HUES48 (cell line): ENCODE measurements around the gene LRRC4B.
"Not testable (repeated sequence)": the region's sequence is repeated elsewhere in the genome, so short reads cannot be mapped to it uniquely, and the experiment has no call there.

Source experiments
- H3K27ac ChIP-seq: one replicate; pipeline ENCODE4 v1.7.0; 2013; ENCODE audit warnings: low read depth, low read length, inconsistent platforms
- H3K27me3 ChIP-seq: 2 replicates; pipeline ENCODE4 v1.6.1; 2013; ENCODE audit warnings: mild to moderate bottlenecking, low read length; ENCODE audit not compliant: control insufficient read depth, insufficient read depth
- H3K36me3 ChIP-seq: 2 replicates; pipeline ENCODE4 v1.6.1; 2013; ENCODE audit warnings: low read length; ENCODE audit not compliant: control insufficient read depth, insufficient read depth
- H3K4me1 ChIP-seq: 2 replicates; pipeline ENCODE4 v1.6.1; 2013; ENCODE audit warnings: mild to moderate bottlenecking, low read length; ENCODE audit not compliant: control insufficient read depth, insufficient read depth
- H3K4me3 ChIP-seq: 2 replicates; pipeline ENCODE4 v1.5.1; 2013; ENCODE audit warnings: mild to moderate bottlenecking, low read depth, low read length
- H3K9ac ChIP-seq: 2 replicates; pipeline ENCODE4 v1.6.1; 2013; ENCODE audit warnings: mild to moderate bottlenecking, low read depth, low read length, moderate library complexity
- H3K9me3 ChIP-seq: 2 replicates; pipeline ENCODE4 v1.6.1; 2013; ENCODE audit warnings: low read length; ENCODE audit not compliant: control insufficient read depth, insufficient read depth

Gene LRRC4B

DNA sequence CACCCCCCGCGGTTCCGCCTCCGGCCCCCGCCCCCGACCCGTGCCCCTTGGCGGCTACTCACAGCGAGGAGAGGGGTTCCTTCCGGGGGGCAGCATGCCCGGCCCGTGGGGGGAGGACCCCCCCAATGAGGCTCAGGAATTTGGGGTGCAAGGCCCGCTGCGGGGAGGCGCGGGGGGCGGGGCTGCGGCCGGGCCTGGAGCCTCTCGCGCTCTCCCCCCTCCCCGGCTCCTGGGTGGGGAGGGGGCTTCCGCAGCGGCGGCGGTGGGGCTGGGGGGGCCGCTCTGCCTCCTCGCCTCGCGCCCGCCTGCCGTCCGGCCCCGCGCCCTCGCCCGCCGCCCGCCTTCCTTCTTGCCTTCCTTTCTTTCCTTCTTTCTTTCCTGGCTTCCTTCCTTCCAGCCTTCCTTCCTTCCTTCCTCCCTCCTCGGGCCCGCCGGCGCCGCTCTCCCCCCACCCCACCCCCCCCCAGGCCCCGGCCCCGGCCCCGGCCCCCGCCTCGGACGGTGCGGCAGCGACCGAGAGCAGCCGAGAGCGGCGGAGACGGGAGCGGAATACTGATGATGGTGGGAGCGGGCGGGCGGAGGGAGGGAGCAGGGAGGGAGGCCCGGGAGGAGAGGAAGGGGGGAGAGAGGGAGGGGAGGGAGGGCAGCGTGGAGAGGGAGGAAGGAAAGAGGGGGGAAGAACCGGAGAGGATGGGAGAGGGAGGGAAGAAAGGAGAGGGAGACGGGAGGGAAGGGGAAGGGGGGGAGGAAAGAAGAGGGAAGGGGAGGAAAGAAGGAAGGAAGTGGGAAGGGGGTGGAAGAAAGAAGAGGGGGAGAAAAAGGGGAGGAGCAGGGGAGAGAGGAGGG lies at the start of gene LRRC4B:
TSS of gene LRRC4B (minus strand) at position 554 of the 846 bp plus-strand sequence. CDS start 19,597 bp downstream, outside the sequence.
- Histone ChIP-seq H3K4me1 (peaks cover 3% of the 10 kb centered on the region; the same call in 1 of the 2 replicates), H3K4me3 (peak within 1 kb of the TSS; percentile 56; the same call in 1 of the 2 replicates)

DNA sequence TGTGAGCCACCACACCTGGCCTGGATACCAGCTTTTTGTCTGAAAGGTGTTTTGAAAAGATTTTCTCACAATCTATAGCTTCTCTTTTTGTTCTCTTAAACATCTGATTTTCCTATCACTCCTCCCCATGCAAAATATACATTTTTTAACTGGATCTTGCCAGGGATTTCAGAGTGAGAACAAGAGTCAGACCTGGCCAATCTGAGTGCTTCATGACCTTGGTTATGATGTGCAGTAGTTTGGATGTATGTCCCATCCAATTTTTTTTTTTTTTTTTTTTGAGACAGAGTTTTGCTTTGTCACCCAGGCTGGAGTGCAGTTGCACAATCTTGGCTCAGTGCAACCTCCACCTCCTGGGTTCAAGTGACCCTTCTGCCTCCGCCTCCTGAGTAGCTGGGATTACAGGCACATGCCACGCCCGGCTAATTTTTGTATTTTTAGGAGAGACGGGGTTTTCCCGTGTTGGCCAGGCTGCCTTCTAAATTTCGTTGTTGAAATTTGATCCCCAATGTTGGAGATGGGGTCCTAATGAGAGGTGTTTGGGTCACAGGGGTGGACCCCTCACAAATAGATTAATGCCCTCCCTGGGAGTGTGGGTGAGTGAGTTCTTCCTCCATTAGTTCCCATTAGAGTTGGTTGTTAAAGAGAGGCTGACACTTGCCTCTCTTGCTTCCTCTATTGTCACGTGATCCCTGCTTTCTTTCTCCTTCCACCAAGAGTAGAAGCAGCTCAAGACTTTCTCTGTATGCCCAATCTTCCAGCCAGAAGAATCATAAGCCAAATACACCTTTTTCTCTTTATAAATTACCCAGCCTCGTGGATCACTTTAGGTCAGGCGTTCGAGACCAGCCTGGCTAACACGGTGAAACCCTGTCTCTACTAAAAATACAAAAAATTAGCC lies 44.5 kb upstream of the LRRC4B start:
- not testable (repeated sequence) for H3K27ac ChIP-seq, H3K4me1 ChIP-seq, H3K9me3 ChIP-seq, H3K9ac ChIP-seq, H3K4me3 ChIP-seq, H3K27me3 ChIP-seq, H3K36me3 ChIP-seq

More for the DNA sequence above, at the start of gene LRRC4B:
- Histone ChIP-seq H3K9ac (no peak within 1 kb of the TSS), H3K9me3 (no peaks in the 10 kb centered on the region), H3K36me3 (no peaks in the 10 kb centered on the region), H3K27me3 (peaks cover 40% of the 10 kb centered on the region), H3K27ac (no peak within 1 kb of the TSS)

- Histone ChIP-seq H3K4me1 (no peaks in the 10 kb centered on the region), H3K9ac (no peak overlapping the region)
Observed at GRCh38 chr19:50607874-50608785, 39.9 kb upstream of the LRRC4B start.

DNA sequence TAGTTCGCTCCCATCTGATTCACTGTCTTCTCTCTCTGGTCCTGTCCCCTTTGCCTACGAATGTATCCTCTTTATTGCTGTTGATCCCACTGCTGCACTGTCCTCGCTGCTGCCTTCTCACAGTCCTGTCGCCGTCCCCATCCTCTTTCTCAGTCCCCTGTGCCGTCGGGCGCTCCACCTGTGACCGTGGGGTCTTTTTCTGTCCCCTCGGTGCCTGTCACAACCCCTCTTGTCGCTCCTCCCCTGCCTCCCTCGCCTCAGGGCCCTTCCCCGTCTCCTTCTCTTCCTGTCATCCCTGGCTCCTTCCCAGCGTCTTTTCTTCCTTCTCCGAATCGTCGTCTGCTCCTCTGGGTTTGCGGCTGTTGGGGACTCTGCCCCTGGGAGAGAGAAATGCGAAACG lies 39.2 kb upstream of the LRRC4B start:
- no peaks in the 10 kb centered on the region for H3K4me1 ChIP-seq
- no peak overlapping the region for H3K9ac ChIP-seq
- no peak overlapping the region for H3K27ac ChIP-seq
- no peaks in the 10 kb centered on the region for H3K9me3 ChIP-seq
- H3K27me3 ChIP-seq, result peaks cover 18% of the 10 kb centered on the region
- peak overlapping the region; percentile 27; the same call in 1 of the 2 replicates for H3K4me3 ChIP-seq
- H3K36me3 ChIP-seq, result no peaks in the 10 kb centered on the region

More at GRCh38 chr19:50607874-50608785, 39.9 kb upstream of the LRRC4B start:
- H3K36me3 ChIP-seq, result no peaks in the 10 kb centered on the region
- H3K27me3 ChIP-seq, result peaks cover 13% of the 10 kb centered on the region
- H3K4me3 ChIP-seq, result peak overlapping the region; percentile 50; the same call in 1 of the 2 replicates
- H3K9me3 ChIP-seq, result no peaks in the 10 kb centered on the region
- no peak overlapping the region for H3K27ac ChIP-seq

DNA sequence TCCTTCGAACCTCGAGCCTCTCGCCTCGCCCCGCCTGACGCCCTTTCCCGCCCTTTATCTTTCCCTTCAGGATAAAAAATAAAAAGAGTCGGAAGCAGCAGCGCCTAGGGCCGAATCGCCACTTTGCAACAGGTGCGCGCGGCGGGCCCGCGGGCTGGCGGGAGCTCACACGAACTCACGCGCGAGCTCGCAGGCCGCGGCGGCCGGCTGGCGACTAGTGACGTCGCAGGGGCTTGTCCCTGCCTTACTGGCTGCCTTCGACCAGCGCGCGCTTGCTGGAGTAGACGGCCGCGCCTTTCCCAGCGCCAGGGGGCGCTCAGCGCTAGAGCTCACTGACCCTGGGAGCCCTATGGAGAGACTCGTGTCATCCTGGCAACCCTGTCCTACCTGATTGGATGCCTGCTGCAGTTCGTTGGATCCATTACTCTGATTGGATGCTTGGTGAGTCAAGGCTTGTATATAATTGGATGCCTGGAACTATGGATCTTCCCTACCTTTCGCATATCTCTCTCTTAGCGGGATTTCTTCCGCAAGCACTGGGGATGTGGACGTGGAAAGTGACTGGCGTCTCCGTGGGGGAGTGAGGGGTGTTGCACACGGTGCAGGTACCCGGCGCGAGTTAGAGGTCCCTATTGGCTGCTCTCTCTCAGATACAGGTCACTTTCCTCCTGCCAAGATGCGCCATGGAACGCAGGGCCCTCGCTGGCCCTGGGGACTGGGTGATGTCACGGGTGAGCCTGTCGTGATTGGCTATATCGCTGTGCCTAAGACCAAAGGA lies 38.0 kb upstream of the LRRC4B start:
- not testable (repeated sequence) for H3K27ac ChIP-seq, H3K4me3 ChIP-seq, H3K9ac ChIP-seq, H3K36me3 ChIP-seq, H3K4me1 ChIP-seq, H3K9me3 ChIP-seq
- peaks cover 26% of the 10 kb centered on the region for H3K27me3 ChIP-seq

GRCh38 chr19:50604264-50605073 lies 36.2 kb upstream of the LRRC4B start:
- H3K27me3 ChIP-seq, result peaks cover 26% of the 10 kb centered on the region
- H3K9me3 ChIP-seq, H3K4me3 ChIP-seq: not testable (repeated sequence)

GRCh38 chr19:50602935-50603334 lies 34.7 kb upstream of the LRRC4B start:
- peaks cover 26% of the 10 kb centered on the region for H3K27me3 ChIP-seq
- no peak overlapping the region for H3K27ac ChIP-seq
- H3K4me1 ChIP-seq, result no peaks in the 10 kb centered on the region
- peaks cover 6% of the 10 kb centered on the region; the same call in 1 of the 2 replicates for H3K9me3 ChIP-seq
- H3K36me3 ChIP-seq, result no peaks in the 10 kb centered on the region
- no peak overlapping the region for H3K9ac ChIP-seq
- H3K4me3 ChIP-seq, result no peak overlapping the region

More at GRCh38 chr19:50604264-50605073, 36.2 kb upstream of the LRRC4B start:
- H3K36me3 ChIP-seq, H3K9ac ChIP-seq, H3K27ac ChIP-seq, H3K4me1 ChIP-seq: not testable (repeated sequence)

DNA sequence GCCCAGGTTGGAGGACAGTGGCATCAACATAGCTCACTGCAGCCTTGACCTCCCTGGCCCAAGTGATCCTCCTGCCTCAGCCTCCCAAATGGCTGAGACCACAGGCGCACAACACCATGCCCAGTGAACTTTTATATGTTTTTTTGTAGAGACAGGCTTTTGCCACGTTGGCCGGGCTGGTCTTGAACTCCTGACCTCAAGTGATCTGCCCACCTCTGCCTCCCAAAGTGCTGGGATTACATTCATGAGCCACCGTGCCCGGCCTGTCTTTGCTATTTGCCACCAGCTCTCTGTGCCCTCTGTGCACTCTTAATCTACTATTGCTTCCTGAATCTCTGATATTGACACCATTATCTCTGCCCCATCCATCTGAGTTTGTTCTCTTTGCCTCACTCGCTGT lies 34.3 kb upstream of the LRRC4B start:
- Histone ChIP-seq H3K9ac (no peak overlapping the region), H3K4me3 (no peak overlapping the region), H3K4me1 (no peaks in the 10 kb centered on the region), H3K36me3 (no peaks in the 10 kb centered on the region), H3K27me3 (peaks cover 24% of the 10 kb centered on the region), H3K27ac (no peak overlapping the region), H3K9me3 (peaks cover 6% of the 10 kb centered on the region; the same call in 1 of the 2 replicates)

- Histone ChIP-seq H3K9ac (no peak overlapping the region), H3K4me3 (no peak overlapping the region), H3K27ac (no peak overlapping the region), H3K36me3 (no peaks in the 10 kb centered on the region), H3K27me3 (peaks cover 20% of the 10 kb centered on the region), H3K9me3 (peaks cover 6% of the 10 kb centered on the region; the same call in 1 of the 2 replicates), H3K4me1 (no peaks in the 10 kb centered on the region)
Observed at GRCh38 chr19:50602089-50602422, 33.8 kb upstream of the LRRC4B start.
